Measurements from ENCODE around the gene TRAF6. TPM values are rescaled to one million over a fixed set of nuclear protein-coding genes. Genes with fewer than 3 reads are reported as not detected.

TRAF6 gene
- total and polyA plus RNA-seq, 2 donors (not counting 3 experiments of a cell fraction or from before 2014, with no cell fraction given), result 6.0 to 14.2 TPM

DNA sequence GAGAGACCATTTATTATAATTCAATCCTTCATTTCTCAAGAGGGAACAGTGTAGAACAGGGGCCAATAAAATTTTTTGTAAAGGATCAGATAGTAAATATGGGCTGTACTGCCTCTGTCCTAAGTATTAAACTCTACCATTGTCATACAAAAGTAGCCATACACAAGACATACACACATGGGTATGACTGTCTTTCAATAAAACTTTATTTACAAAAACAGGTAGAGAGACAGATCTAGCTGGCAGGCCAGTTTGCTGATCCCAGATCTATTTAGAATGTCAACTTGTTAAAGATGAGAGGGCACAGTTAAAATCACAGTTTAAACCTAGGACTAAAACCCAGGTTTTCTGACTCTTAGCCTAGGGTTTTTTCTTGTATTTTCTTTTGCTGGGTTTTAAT is 16.7 kb downstream of the TRAF6 start:
- Histone ChIP-seq H3K4me2 (ENCODE audit: insufficient read depth, low read length) (no peak overlapping the region), H3K79me2 (ENCODE audit: control insufficient read depth, insufficient read depth, low read length) (peaks cover 8% of the 10 kb centered on the region), H3K27ac (ENCODE audit: insufficient read depth, low read depth, low read length) (no peak overlapping the region), H4K20me1 (replicated peaks; ENCODE audit: control insufficient read depth, extremely low read depth, insufficient read depth, low read length) (no peaks in the 10 kb centered on the region), H3K9ac (replicated peaks; ENCODE audit: extremely low read depth, insufficient read depth, low read length) (no peak overlapping the region), H3K4me3 (replicated peaks in 1 of 3; ENCODE audit: insufficient read depth in 1 of 3, low read depth in 1 of 3, low read length in 3 of 3) (no peak overlapping the region), H3K4me1 (ENCODE audit: control insufficient read depth, extremely low read depth, insufficient read depth, low read length) (peaks cover 5% of the 10 kb centered on the region), H2AFZ (ENCODE audit: low read depth, low read length) (no peak overlapping the region), H3K27me3 (ENCODE audit: control insufficient read depth in 2 of 2, insufficient read depth in 2 of 2, low read length in 2 of 2) (no peaks in the 10 kb centered on the region), H3K9me3 (replicated peaks; ENCODE audit: control insufficient read depth, insufficient read depth, low read length) (no peaks in the 10 kb centered on the region), H3K36me3 (ENCODE audit: control insufficient read depth in 2 of 2, extremely low read depth in 1 of 2, insufficient read depth in 2 of 2, low read length in 2 of 2) (peaks cover 25 to 35% of the 10 kb centered on the region in 2 experiments), H3K9me1 (replicated peaks; ENCODE audit: control insufficient read depth, extremely low read depth, insufficient read depth, low read length) (no peaks in the 10 kb centered on the region)
- no peak for FAIRE-seq
- ChIA-PET CTCF (interaction anchor here (0.6 to 4.9 kb wide), 74 partner anchors 9 to 1008 kb away, joined by 3 to 167 read pairs (median 5); partner anchors contain the start of genes COMMD9, IFTAP, PAMR1 and PRR5L), POLR2A (interaction anchor here (0.7 kb wide), 1 partner anchor 201 kb away, joined by 3 read pairs; no protein-coding TSS in a partner anchor)
- no TSS peak for BruUV-seq (replicated peaks)
- intact Hi-C loops (cut with micrococcal nuclease), result loop anchor here (10.0 kb wide), 1 partner anchor 339 kb away; no protein-coding TSS in a partner anchor
- no peak for TF ChIP-seq FOS (IDR thresholded peaks at IDR 0.05; ENCODE audit: borderline replicate concordance, insufficient read depth, low read length)
- no peak for TF ChIP-seq GATA2 (IDR thresholded peaks at IDR 0.05; ENCODE audit: insufficient read depth, insufficient read length, low read depth, low read length)
- TF ChIP-seq, protein P1, sequence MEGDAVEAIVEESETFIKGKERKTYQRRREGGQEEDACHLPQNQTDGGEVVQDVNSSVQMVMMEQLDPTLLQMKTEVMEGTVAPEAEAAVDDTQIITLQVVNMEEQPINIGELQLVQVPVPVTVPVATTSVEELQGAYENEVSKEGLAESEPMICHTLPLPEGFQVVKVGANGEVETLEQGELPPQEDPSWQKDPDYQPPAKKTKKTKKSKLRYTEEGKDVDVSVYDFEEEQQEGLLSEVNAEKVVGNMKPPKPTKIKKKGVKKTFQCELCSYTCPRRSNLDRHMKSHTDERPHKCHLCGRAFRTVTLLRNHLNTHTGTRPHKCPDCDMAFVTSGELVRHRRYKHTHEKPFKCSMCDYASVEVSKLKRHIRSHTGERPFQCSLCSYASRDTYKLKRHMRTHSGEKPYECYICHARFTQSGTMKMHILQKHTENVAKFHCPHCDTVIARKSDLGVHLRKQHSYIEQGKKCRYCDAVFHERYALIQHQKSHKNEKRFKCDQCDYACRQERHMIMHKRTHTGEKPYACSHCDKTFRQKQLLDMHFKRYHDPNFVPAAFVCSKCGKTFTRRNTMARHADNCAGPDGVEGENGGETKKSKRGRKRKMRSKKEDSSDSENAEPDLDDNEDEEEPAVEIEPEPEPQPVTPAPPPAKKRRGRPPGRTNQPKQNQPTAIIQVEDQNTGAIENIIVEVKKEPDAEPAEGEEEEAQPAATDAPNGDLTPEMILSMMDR (IDR thresholded peaks at IDR 0.05; ENCODE audit: extremely low read depth in 1 of 2, insufficient read depth in 1 of 2, low read depth in 1 of 2, low read length in 2 of 2), result no peak
- TF ChIP-seq, protein P2, sequence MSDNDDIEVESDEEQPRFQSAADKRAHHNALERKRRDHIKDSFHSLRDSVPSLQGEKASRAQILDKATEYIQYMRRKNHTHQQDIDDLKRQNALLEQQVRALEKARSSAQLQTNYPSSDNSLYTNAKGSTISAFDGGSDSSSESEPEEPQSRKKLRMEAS (IDR thresholded peaks at IDR 0.05; ENCODE audit: insufficient read depth, insufficient read length), result no peak
- no peak for TF ChIP-seq POLR2A (IDR thresholded peaks at IDR 0.05; ENCODE audit: low read depth, low read length)
- TF ChIP-seq EZH2 (IDR thresholded peaks at IDR 0.05; ENCODE audit: borderline replicate concordance, low read depth, low read length, severe bottlenecking), result no peak
- TF ChIP-seq MYC (IDR thresholded peaks at IDR 0.05; ENCODE audit: low read depth, low read length), result no peak
- TF ChIP-seq POLR2AphosphoS5 (IDR thresholded peaks at IDR 0.05; ENCODE audit: insufficient read depth, low read depth, low read length), result no peak
- TF ChIP-seq JUN (IDR thresholded peaks at IDR 0.05; ENCODE audit: borderline replicate concordance, insufficient read depth, insufficient read length, low read depth), result no peak
- no peak for DNase-seq (ENCODE audit: low read depth, low spot score)
- dilution Hi-C loops (cut with MboI; ENCODE audit: extremely low pct_ligation_motif_present, low sequenced_read_pairs), result no loop called here
